ENCODE results near the gene SYVN1. TPM values are rescaled to one million over a fixed set of nuclear protein-coding genes. Genes with fewer than 3 reads are reported as not detected.

SYVN1 gene
- 25.2 and 38.0 TPM in 2 replicates for total RNA-seq

DNA sequence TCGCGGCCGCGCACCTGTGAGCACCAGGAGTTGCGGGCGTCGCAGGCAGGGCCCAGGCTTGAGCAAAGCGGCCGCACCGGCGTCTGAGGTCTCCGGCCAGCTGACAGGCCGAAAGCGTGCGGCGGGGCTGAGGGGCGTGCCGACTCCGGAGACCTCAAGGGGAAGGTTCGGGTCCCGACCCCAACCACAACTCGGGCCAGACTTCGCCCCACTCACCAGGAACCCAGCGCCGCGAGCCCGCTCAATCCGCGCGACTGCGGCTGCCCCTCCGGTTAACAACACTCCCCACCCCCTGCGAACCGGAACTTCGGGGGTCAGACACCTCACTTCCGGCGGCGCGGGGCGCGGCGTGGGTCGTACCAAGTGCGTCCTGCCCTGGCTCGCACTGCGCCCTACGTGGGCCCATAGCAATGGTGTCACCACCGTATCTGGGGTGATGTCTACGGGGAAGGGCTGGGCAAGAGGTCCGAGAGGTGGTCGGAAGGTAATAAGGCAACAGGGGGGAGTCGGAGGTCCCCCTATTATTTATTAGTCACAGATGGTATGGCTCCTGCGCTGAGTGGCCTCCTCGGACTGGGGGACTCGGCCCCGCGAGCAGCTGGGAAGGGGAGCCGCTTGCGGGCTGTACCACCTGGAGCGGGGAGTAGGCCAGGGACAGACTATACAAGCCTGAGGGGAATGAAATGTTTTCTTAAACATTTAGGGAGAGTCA, at the start of gene SYVN1:
TSS of gene SYVN1 (minus strand) at position 280 of the 712 bp plus-strand sequence. CDS start 918 bp downstream, outside the sequence.

DNA sequence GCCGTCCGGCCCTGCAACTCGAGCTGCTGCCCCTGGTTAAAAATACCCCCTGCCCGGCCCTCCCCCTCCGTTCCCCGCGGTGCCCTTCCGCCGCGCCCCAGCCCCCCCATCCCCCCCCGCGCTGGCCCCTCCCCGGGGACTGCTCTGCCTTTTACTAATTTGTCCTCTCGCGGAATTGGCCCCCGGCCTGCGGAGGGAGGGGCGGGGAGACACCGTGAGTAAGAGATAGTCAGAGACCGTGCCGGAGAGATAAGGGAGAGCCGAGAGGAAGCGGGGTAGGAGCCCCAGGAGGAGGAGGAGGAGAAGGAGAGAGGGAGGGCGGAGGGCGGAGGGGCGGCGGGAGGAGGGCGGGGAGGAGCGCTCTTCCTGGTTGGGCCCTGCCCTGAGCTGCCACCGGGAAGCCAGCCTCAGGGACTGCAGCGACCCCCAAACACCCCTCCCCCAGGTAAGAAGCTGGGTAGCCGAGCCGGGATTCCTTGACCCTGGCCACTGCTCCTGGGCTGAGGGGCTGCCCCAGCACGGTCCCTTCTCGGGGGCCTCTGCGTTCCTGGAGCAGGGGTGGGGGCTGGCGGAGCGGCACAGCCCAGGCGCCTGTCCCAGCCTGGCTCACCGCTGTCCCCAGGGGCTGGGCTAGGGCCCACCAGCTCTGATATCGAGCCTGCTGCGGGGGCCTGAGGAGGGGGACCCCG, 47.4 kb upstream of the SYVN1 start, which contains the start of gene CAPN1:
TSS of gene CAPN1 (plus strand) at position 360 of the 689 bp plus-strand sequence. CDS start 774 bp downstream, outside the sequence.

DNA sequence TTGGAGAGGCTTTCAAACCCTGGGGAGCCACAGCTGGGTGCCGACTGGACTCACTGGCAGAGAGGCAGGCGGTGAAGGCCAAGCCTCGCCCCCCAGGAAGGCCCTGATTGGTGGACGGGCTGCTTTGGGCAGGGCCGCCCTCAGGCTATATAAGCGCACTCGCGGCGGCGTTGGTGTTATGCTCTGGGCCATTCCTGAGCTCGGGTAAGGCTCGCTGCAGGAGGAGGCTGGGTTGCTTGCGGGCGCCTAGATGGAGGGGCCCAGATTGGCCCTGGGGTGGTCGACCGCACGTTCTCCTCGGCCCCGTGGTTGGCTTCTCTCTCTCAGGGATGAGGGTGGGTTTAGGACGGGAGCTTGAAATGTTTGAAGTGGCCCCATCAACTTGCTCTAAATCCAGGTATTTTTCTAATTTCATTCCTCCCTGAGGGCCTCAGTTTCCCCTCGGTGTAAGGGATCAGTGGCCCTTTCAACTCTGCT, 35.8 kb upstream of the SYVN1 start, which contains the start of gene SPDYC:
TSS of gene SPDYC (plus strand) at position 176 of the 477 bp plus-strand sequence. CDS start 1,125 bp downstream, outside the sequence.

DNA sequence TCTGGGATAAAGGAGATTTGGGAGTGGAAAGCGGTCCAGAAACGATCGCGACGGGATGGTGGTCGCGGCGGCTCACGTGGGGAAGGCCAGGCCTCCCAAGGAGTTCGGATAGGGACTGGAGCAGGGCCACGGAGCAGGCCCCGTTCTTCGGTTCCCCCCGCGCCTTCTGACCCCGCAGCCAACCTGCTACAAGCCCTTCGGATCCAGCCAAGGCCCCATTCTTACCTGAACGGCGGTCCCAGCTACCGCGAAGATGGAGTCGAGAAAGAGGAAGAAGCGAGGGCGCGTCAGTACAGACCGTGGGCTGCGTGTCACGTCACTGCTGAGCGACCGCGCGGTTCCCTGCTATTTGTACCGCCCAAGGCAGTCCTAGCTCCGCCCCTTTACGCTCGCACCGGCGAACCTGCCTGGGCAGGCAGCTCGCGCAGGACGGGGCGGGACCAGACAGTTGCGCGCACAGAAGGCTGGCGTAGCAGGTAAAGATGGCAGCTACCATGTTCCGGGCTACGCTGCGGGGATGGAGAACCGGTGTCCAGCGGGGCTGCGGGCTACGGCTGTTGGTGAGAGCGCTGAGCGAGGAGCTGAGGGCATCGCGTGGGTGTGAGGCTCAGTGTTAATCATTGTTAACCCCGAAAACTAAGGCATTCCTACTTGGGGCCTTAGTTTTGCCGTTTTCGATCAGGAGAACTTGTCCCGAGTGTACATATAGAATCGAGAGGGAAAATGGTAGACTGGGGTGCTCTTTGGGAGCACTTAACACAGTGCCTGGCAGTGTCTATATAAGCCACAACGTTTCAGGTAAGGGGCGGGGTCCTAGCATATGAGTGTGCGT, 12.2 kb downstream of the SYVN1 start, which contains the start of the genes FAU and MRPL49:
TSS of gene FAU (minus strand) at position 270 of the 832 bp plus-strand sequence. CDS start 321 bp downstream, outside the sequence.
TSS of gene MRPL49 (plus strand) at position 457 of the 832 bp plus-strand sequence. CDS start at position 483, 26 bp downstream.

DNA sequence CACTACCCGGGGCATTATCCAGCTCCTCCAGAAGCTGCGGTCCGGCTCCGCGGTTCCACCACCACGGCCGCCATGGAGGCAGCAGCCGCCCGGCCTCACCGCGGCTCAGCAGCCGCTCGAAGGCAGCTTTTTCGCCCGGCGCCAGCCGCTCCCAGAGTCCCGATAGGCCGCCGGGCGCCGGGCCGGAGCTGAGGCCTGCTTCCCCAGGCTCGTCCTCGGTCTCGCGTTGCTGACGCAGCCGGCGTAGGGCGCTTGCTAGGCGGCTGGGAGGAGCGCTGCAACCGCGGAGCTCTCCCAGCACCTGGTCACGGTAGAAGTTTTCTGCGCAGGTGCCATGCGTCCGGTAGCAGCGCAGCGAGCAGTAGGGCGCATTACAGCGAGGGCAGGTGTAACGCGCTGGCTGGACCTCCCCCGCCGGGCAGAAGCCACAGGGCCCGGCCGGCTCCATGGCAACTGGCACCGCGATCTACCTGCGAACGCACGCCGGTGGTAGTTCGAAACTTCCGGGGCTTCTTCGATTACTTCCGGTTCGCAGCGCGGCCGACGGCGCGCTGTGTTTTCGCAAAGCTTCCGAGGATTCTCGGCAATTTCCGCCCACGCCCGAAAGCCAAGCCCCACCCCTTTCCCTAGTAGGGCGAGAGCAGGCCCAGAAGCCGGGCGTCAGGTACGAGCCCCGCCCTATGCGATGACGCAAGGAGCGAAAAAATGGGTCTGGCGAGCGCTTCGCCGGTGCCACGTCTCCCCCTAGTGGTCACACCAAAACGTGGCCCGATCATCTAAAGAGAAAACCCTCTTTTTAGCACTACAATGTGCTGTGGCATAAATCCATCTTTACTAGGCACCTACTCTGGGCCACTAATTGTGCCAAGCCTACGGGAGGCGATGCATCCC, 16.9 kb downstream of the SYVN1 start, which contains the start of gene ZNHIT2:
TSS of gene ZNHIT2 (minus strand) at position 496 of the 891 bp plus-strand sequence. CDS start at position 448, 48 bp downstream.

DNA sequence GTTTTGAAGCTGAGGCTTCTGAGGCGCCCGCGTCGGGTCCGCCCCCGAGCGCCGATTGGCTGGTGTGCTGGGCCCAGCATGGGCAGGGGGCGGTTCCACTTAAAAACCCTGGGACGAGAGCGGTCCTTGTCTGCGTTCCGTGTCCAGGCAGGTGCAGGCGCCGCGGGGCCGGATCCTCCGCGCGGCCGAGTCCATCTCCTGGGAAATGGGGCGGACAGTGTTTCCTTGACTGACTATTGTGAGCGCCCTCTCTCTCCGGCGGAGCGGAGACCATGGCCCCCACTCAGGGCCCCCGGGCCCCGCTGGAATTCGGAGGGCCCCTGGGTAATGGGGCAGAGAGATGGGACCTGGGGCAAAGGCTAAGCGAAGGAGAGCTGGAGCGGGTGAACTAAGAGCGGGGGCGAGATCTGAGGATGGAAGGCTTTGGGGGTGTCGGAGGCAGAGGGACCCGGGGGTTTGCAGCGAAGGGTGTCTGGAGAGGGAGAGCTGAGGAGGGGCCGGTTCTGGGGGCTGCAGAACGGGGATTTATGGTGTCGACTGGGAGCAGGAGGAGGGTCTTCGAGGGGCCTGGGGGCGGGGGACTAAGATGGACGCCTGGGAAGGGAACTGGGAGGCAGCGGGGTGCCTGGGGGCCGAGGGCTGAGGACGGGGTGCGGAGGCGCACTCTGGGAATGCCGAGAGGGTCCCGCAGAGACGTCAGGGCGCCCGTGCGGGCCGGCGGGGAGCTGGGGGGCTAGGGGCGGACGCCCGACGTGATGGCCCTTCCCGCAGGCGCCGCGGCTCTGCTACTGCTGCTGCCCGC, 22.4 kb downstream of the SYVN1 start, which contains the start of gene TM7SF2:
TSS of gene TM7SF2 (plus strand) at position 129 of the 802 bp plus-strand sequence. CDS start at position 273, 144 bp downstream.

DNA sequence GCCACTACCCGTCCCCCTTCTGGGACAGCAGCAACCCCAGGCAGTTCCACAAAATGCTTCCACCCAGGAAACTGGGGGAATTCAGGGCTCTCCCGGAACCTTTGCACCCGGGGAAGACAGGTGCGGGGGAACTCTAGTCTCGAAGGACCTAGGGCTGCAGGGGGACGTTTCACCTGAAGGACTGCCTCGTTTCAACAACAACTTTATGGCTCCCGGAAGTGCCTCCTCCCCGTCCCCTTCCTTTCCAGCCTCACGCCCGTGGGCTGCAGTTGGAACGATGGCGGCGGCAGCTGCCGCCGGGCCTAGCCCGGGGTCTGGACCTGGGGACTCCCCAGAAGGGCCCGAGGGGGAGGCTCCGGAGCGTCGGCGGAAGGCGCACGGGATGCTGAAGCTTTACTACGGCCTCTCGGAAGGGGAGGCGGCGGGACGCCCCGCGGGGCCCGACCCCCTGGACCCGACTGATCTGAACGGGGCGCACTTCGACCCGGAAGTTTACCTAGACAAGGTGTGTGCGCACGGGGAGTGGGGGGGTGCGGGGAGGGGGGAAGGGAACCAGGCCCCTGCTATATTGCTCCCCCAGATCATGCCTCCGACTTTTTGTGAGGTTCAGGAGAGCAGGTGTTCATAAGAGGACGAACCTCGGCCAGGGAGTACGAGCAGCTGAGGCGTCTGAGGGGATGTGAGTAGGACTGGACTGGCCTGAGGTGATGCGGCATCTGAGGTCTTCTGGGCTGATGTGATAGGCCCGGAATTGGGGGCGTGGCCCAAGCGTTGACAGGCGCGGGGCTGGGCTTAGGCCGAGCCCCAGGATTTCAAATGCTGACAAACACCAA, 38.1 kb downstream of the SYVN1 start, which contains the start of gene VPS51:
TSS of gene VPS51 (plus strand) at position 241 of the 833 bp plus-strand sequence. CDS start at position 278, 37 bp downstream.

DNA sequence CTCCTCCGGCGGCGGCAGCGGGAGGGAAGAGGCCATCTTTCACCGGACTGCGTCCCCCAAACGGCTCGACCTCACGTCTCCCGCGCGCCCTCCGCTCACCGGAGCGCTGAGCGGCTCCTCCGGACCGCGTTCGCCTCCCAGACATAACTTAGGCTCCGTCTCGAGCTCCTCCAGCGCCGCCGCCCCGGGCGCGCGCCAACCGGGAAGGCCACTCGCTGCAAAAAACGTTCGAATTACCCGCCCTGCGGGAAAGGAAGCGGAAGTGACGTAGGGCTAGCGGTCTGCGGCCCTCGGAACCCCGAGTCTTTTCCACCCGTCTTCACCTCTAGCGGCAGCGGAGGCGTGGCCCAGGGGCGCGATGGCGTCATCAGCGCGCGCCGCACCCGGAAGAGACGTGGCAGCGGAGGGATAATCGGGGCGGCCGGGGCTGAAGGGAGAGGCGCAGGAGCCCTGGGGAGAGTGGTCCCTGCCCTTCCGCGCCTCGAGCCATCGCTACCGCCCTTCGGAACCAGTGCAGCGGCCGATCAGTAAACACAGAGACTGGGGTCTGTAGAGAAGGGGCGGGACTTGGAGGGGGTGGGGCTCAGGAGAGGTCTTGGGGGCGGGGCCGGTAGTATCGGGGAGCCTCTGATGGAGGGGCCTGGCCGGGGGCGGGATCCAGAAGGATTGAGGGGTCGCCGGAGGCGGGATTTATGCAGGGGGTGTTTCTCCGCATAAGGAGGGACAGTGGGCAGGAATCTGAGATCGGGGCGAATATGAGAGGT, 50.3 kb downstream of the SYVN1 start, which contains the start of the genes CDCA5 and ZFPL1:
TSS of gene CDCA5 (minus strand) at position 207 of the 764 bp plus-strand sequence. CDS start at position 145, 62 bp downstream.
TSS of gene ZFPL1 (plus strand) at position 389 of the 764 bp plus-strand sequence. CDS start 477 bp downstream, outside the sequence.

Other genes starting within 250 kb of the SYVN1 start
- 12.5 and 14.9 TPM in 2 replicates for gene ATG2A, start 217.3 kb downstream of the SYVN1 start, total RNA-seq
- gene PPP2R5B, start 209.8 kb downstream of the SYVN1 start, total RNA-seq: 16.0 and 21.0 TPM in 2 replicates
- not detected in 2 replicates for gene GPHA2, start 198.6 kb downstream of the SYVN1 start, total RNA-seq
- gene MAJIN, start 162.4 kb downstream of the SYVN1 start, total RNA-seq: under 0.01 TPM in 1 of 2 replicates, not detected in the other
- under 0.01 and 0.51 TPM in 2 replicates for gene BATF2, start 137.5 kb downstream of the SYVN1 start, total RNA-seq
- 73.7 and 76.6 TPM in 2 replicates for gene ARL2, start 120.4 kb downstream of the SYVN1 start, total RNA-seq
- gene SNX15, start 107.1 kb downstream of the SYVN1 start, total RNA-seq: 3.0 and 10.7 TPM in 2 replicates
- 6.9 and 7.1 TPM in 2 replicates for gene SAC3D1, start 93.3 kb downstream of the SYVN1 start, total RNA-seq
- 17.3 and 19.9 TPM in 2 replicates for gene NAALADL1, start 76.0 kb downstream of the SYVN1 start, total RNA-seq
- 1.8 and 6.0 TPM in 2 replicates for gene CDCA5, start 50.5 kb downstream of the SYVN1 start, total RNA-seq
- 23.5 and 33.7 TPM in 2 replicates for gene ZFPL1, start 50.3 kb downstream of the SYVN1 start, total RNA-seq
- gene VPS51, start 38.3 kb downstream of the SYVN1 start, total RNA-seq: 108 and 163 TPM in 2 replicates
- gene TM7SF2, start 22.6 kb downstream of the SYVN1 start, total RNA-seq: 12.2 and 17.0 TPM in 2 replicates
- 6.5 and 7.3 TPM in 2 replicates for gene ZNHIT2, start 16.8 kb downstream of the SYVN1 start, total RNA-seq
- gene FAU, start 12.4 kb downstream of the SYVN1 start, total RNA-seq: 104 and 213 TPM in 2 replicates
- gene MRPL49, start 12.2 kb downstream of the SYVN1 start, total RNA-seq: 44.0 and 47.2 TPM in 2 replicates
- not detected in 2 replicates for gene SPDYC, start 35.7 kb upstream of the SYVN1 start, total RNA-seq
- 52.6 and 180 TPM in 2 replicates for gene CAPN1, start 47.4 kb upstream of the SYVN1 start, total RNA-seq
- gene POLA2, start 127.4 kb upstream of the SYVN1 start, total RNA-seq: 1.5 and 7.9 TPM in 2 replicates
- gene CDC42EP2, start 180.3 kb upstream of the SYVN1 start, total RNA-seq: 20.8 and 23.7 TPM in 2 replicates
- gene DPF2, start 199.3 kb upstream of the SYVN1 start, total RNA-seq: 38.3 and 53.9 TPM in 2 replicates
- 0.05 and 0.30 TPM in 2 replicates for gene TIGD3, start 220.2 kb upstream of the SYVN1 start, total RNA-seq
- 1.2 and 1.5 TPM in 2 replicates for gene SLC25A45, start 248.1 kb upstream of the SYVN1 start, total RNA-seq